KG1 (cell line): ENCODE data around the gene LRRN3.
"Not testable (repeated sequence)": the region's sequence is repeated elsewhere in the genome, so short reads cannot be mapped to it uniquely, and the experiment has no call there.

Source experiments
- DNase-seq: peaks from one replicate; lab custom pipeline; 2025; lab: John Stamatoyannopoulos, UW

LRRN3 gene

GRCh38 chr7:111090846-111091245, at the start of gene LRRN3:
Gene LRRN3 (plus strand): TSS chr7:111091127. CDS start chr7:111122773, 31,646 bp downstream.
- DNase-seq = no peak

- no peak for DNase-seq
Measured at GRCh38 chr7:111041577-111041976, 49.4 kb upstream of the LRRN3 start.

- no peak for DNase-seq
Measured at GRCh38 chr7:111042842-111043241, 48.1 kb upstream of the LRRN3 start.

- no peak for DNase-seq
Measured at GRCh38 chr7:111043561-111043960, 47.4 kb upstream of the LRRN3 start.

- DNase-seq = no peak
Measured at GRCh38 chr7:111045449-111045848, 45.5 kb upstream of the LRRN3 start.

GRCh38 chr7:111047595-111047994, 43.3 kb upstream of the LRRN3 start:
- no peak for DNase-seq

GRCh38 chr7:111049971-111050680, 40.8 kb upstream of the LRRN3 start:
- no peak for DNase-seq

- DNase-seq = no peak
Measured at GRCh38 chr7:111050875-111051416, 40.0 kb upstream of the LRRN3 start.

GRCh38 chr7:111051832-111052231, 39.1 kb upstream of the LRRN3 start:
- DNase-seq = no peak

- DNase-seq = no peak
Measured at GRCh38 chr7:111053035-111053434, 37.9 kb upstream of the LRRN3 start.

GRCh38 chr7:111056371-111056770, 34.6 kb upstream of the LRRN3 start:
- no peak for DNase-seq

GRCh38 chr7:111057066-111057465, 33.9 kb upstream of the LRRN3 start:
- no peak for DNase-seq

- no peak for DNase-seq
Measured at GRCh38 chr7:111059833-111060232, 31.1 kb upstream of the LRRN3 start.

GRCh38 chr7:111063166-111063565, 27.8 kb upstream of the LRRN3 start:
- DNase-seq = no peak

- DNase-seq = no peak
Measured at GRCh38 chr7:111067251-111067650, 23.7 kb upstream of the LRRN3 start.

GRCh38 chr7:111067682-111068081, 23.2 kb upstream of the LRRN3 start:
- no peak for DNase-seq

GRCh38 chr7:111068618-111069017, 22.3 kb upstream of the LRRN3 start:
- DNase-seq = no peak

- no peak for DNase-seq
Measured at GRCh38 chr7:111071556-111071955, 19.4 kb upstream of the LRRN3 start.

- not testable (repeated sequence) for DNase-seq
Measured at GRCh38 chr7:111072658-111073057, 18.3 kb upstream of the LRRN3 start.

GRCh38 chr7:111074071-111074747, 16.7 kb upstream of the LRRN3 start:
- DNase-seq = no peak

GRCh38 chr7:111074748-111075146, 16.2 kb upstream of the LRRN3 start:
- DNase-seq = no peak

- DNase-seq = no peak
Measured at GRCh38 chr7:111075498-111075897, 15.4 kb upstream of the LRRN3 start.

- no peak for DNase-seq
Measured at GRCh38 chr7:111076205-111076604, 14.7 kb upstream of the LRRN3 start.
